HepG2 (cell line): Measurements from ENCODE around the gene SWI5. TPM values are rescaled to one million over a fixed set of nuclear protein-coding genes. Genes with fewer than 3 reads are reported as not detected.

Experiments used
- CREB3 ChIP-seq: sonication (generic); formaldehyde crosslinking; IDR thresholded peaks from 2 replicates; pipeline ENCODE4 v1.5.0; 2020; ENCODE audit warnings: missing genetic modification reagents
- ETS1 ChIP-seq: sonication (generic); formaldehyde crosslinking; IDR thresholded peaks from 2 replicates; pipeline ENCODE4 v1.4.0; 2020; ENCODE audit warnings: missing genetic modification reagents
- JUN ChIP-seq: sonication (generic); formaldehyde crosslinking; IDR thresholded peaks from 2 replicates; pipeline ENCODE4 v1.4.0; 2020; ENCODE audit warnings: mild to moderate bottlenecking, missing genetic modification reagents
- SMARCE1 ChIP-seq: fragments of 450-650 bp; IDR thresholded peaks from 2 replicates; pipeline ENCODE4 v1.6.1; 2017; ENCODE audit warnings: borderline replicate concordance
- SNRNP70 ChIP-seq: fragments of 200-400 bp; formaldehyde crosslinking; IDR thresholded peaks from 2 replicates; pipeline ENCODE4 v1.6.1; 2017; ENCODE audit warnings: mild to moderate bottlenecking, low read depth, low read length, moderate library complexity
- polyA plus RNA-seq, 8 experiments: library from polyadenylated mRNA; depleted of rRNA in 3 of 8; stranded (reverse) in 7 of 8; unstranded in 1 of 8; fragments of >200 nt; fragmentation: Illumina TruSeq in 4 of 8; extraction: Trizol in 4 of 8; gene quantifications; 2 replicates each; pipeline versions ENCODE4 v1.2.1 to v1.2.3, GENCODE V29; 2011 to 2016; ENCODE audit warnings: low read depth in 4 of 8, missing spikeins in 1 of 8, mixed read lengths in 1 of 8; ENCODE audit not compliant: insufficient read depth in 1 of 8
- total RNA-seq, 5 experiments: library from RNA; depleted of rRNA; stranded (reverse); fragments of >200 nt; fragmentation: Illumina TruSeq; extraction: Trizol; gene quantifications; 2 replicates each; pipeline ENCODE4 v1.2.3, GENCODE V29; 2016; ENCODE audit warnings: low read depth in 1 of 5
- TF ChIP-seq, protein P1 (sequence below): sonication (generic); formaldehyde crosslinking; IDR thresholded peaks from 2 replicates; pipeline ENCODE4 v1.9.0; 2022; ENCODE audit warnings: low read depth, missing genetic modification reagents
- TF ChIP-seq, protein P2 (sequence below): sonication (generic); formaldehyde crosslinking; IDR thresholded peaks from 2 replicates; pipeline ENCODE4 v1.4.0; 2020; ENCODE audit warnings: missing genetic modification reagents, borderline replicate concordance
- TF ChIP-seq, protein P3 (sequence below): IDR thresholded peaks from 2 replicates; pipeline ENCODE4 v1.6.1; 2012; ENCODE audit warnings: low read depth, low read length, improper control_type of control experiment
- TF ChIP-seq, protein P4 (sequence below): sonication (generic); formaldehyde crosslinking; IDR thresholded peaks from 2 replicates; pipeline ENCODE4 v1.4.0; 2020; ENCODE audit warnings: missing genetic modification reagents
- TF ChIP-seq, protein P5 (sequence below): sonication (generic); formaldehyde crosslinking; IDR thresholded peaks from 2 replicates; pipeline ENCODE4 v1.5.0; 2020; ENCODE audit warnings: missing genetic modification reagents

SWI5 gene
- total and polyA plus RNA-seq, 2 of the 13 experiments (the other 11 are each of a cell fraction or from before 2014, with no cell fraction given) = 39.2 to 41.0 TPM

- no peak for TF ChIP-seq CREB3
- TF ChIP-seq, protein P1, sequence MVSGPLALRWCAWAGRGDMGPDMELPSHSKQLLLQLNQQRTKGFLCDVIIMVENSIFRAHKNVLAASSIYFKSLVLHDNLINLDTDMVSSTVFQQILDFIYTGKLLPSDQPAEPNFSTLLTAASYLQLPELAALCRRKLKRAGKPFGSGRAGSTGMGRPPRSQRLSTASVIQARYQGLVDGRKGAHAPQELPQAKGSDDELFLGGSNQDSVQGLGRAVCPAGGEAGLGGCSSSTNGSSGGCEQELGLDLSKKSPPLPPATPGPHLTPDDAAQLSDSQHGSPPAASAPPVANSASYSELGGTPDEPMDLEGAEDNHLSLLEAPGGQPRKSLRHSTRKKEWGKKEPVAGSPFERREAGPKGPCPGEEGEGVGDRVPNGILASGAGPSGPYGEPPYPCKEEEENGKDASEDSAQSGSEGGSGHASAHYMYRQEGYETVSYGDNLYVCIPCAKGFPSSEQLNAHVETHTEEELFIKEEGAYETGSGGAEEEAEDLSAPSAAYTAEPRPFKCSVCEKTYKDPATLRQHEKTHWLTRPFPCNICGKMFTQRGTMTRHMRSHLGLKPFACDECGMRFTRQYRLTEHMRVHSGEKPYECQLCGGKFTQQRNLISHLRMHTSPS (CRISPR knock-in tag) = no peak
- no peak for TF ChIP-seq ETS1
- no peak for TF ChIP-seq SMARCE1
- no peak for TF ChIP-seq SNRNP70
- TF ChIP-seq, protein P2, sequence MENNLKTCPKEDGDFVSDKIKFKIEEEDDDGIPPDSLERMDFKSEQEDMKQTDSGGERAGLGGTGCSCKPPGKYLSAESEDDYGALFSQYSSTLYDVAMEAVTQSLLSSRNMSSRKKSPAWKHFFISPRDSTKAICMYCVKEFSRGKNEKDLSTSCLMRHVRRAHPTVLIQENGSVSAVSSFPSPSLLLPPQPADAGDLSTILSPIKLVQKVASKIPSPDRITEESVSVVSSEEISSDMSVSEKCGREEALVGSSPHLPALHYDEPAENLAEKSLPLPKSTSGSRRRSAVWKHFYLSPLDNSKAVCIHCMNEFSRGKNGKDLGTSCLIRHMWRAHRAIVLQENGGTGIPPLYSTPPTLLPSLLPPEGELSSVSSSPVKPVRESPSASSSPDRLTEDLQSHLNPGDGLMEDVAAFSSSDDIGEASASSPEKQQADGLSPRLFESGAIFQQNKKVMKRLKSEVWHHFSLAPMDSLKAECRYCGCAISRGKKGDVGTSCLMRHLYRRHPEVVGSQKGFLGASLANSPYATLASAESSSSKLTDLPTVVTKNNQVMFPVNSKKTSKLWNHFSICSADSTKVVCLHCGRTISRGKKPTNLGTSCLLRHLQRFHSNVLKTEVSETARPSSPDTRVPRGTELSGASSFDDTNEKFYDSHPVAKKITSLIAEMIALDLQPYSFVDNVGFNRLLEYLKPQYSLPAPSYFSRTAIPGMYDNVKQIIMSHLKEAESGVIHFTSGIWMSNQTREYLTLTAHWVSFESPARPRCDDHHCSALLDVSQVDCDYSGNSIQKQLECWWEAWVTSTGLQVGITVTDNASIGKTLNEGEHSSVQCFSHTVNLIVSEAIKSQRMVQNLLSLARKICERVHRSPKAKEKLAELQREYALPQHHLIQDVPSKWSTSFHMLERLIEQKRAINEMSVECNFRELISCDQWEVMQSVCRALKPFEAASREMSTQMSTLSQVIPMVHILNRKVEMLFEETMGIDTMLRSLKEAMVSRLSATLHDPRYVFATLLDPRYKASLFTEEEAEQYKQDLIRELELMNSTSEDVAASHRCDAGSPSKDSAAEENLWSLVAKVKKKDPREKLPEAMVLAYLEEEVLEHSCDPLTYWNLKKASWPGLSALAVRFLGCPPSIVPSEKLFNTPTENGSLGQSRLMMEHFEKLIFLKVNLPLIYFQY (CRISPR knock-in tag) = peak; percentile 74; the same call in 1 of the 2 replicates
- no peak for TF ChIP-seq JUN (CRISPR knock-in tag)
- TF ChIP-seq, protein P3, sequence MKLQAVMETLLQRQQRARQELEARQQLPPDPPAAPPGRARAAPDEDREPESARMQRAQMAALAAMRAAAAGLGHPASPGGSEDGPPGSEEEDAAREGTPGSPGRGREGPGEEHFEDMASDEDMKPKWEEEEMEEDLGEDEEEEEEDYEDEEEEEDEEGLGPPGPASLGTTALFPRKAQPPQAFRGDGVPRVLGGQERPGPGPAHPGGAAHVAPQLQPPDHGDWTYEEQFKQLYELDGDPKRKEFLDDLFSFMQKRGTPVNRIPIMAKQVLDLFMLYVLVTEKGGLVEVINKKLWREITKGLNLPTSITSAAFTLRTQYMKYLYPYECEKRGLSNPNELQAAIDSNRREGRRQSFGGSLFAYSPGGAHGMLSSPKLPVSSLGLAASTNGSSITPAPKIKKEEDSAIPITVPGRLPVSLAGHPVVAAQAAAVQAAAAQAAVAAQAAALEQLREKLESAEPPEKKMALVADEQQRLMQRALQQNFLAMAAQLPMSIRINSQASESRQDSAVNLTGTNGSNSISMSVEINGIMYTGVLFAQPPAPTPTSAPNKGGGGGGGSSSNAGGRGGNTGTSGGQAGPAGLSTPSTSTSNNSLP = no peak
- TF ChIP-seq, protein P4, sequence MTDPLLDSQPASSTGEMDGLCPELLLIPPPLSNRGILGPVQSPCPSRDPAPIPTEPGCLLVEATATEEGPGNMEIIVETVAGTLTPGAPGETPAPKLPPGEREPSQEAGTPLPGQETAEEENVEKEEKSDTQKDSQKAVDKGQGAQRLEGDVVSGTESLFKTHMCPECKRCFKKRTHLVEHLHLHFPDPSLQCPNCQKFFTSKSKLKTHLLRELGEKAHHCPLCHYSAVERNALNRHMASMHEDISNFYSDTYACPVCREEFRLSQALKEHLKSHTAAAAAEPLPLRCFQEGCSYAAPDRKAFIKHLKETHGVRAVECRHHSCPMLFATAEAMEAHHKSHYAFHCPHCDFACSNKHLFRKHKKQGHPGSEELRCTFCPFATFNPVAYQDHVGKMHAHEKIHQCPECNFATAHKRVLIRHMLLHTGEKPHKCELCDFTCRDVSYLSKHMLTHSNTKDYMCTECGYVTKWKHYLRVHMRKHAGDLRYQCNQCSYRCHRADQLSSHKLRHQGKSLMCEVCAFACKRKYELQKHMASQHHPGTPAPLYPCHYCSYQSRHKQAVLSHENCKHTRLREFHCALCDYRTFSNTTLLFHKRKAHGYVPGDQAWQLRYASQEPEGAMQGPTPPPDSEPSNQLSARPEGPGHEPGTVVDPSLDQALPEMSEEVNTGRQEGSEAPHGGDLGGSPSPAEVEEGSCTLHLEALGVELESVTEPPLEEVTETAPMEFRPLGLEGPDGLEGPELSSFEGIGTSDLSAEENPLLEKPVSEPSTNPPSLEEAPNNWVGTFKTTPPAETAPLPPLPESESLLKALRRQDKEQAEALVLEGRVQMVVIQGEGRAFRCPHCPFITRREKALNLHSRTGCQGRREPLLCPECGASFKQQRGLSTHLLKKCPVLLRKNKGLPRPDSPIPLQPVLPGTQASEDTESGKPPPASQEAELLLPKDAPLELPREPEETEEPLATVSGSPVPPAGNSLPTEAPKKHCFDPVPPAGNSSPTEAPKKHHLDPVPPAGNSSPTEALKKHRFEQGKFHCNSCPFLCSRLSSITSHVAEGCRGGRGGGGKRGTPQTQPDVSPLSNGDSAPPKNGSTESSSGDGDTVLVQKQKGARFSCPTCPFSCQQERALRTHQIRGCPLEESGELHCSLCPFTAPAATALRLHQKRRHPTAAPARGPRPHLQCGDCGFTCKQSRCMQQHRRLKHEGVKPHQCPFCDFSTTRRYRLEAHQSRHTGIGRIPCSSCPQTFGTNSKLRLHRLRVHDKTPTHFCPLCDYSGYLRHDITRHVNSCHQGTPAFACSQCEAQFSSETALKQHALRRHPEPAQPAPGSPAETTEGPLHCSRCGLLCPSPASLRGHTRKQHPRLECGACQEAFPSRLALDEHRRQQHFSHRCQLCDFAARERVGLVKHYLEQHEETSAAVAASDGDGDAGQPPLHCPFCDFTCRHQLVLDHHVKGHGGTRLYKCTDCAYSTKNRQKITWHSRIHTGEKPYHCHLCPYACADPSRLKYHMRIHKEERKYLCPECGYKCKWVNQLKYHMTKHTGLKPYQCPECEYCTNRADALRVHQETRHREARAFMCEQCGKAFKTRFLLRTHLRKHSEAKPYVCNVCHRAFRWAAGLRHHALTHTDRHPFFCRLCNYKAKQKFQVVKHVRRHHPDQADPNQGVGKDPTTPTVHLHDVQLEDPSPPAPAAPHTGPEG = 0 out of 2 replicates have a peak, but pooled peaks have one; percentile 48
- TF ChIP-seq, protein P5, sequence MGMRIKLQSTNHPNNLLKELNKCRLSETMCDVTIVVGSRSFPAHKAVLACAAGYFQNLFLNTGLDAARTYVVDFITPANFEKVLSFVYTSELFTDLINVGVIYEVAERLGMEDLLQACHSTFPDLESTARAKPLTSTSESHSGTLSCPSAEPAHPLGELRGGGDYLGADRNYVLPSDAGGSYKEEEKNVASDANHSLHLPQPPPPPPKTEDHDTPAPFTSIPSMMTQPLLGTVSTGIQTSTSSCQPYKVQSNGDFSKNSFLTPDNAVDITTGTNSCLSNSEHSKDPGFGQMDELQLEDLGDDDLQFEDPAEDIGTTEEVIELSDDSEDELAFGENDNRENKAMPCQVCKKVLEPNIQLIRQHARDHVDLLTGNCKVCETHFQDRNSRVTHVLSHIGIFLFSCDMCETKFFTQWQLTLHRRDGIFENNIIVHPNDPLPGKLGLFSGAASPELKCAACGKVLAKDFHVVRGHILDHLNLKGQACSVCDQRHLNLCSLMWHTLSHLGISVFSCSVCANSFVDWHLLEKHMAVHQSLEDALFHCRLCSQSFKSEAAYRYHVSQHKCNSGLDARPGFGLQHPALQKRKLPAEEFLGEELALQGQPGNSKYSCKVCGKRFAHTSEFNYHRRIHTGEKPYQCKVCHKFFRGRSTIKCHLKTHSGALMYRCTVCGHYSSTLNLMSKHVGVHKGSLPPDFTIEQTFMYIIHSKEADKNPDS (CRISPR knock-in tag) = no peak
These were observed at the start of gene SWI5 (continued) for GRCh38 chr9:128276008-128276573.
